Effector CD4-positive, alpha-beta T cell (primary cell): ENCODE results near the gene CHST9. TPM values are rescaled to one million over a fixed set of nuclear protein-coding genes. Genes with fewer than 3 reads are reported as not detected.
"Not testable (repeated sequence)": the region's sequence is repeated elsewhere in the genome, so short reads cannot be mapped to it uniquely, and the experiment has no call there.

Source experiments
- DNase-seq: peaks from one replicate; pipeline ENCODE4 v3.0.0-alpha.2; 2020
- total RNA-seq: gene quantifications from one replicate; lab custom pipeline; 2026; lab: John Stamatoyannopoulos, UW

CHST9 gene, protein sequence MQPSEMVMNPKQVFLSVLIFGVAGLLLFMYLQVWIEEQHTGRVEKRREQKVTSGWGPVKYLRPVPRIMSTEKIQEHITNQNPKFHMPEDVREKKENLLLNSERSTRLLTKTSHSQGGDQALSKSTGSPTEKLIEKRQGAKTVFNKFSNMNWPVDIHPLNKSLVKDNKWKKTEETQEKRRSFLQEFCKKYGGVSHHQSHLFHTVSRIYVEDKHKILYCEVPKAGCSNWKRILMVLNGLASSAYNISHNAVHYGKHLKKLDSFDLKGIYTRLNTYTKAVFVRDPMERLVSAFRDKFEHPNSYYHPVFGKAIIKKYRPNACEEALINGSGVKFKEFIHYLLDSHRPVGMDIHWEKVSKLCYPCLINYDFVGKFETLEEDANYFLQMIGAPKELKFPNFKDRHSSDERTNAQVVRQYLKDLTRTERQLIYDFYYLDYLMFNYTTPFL
- total RNA-seq = not detected

DNA sequence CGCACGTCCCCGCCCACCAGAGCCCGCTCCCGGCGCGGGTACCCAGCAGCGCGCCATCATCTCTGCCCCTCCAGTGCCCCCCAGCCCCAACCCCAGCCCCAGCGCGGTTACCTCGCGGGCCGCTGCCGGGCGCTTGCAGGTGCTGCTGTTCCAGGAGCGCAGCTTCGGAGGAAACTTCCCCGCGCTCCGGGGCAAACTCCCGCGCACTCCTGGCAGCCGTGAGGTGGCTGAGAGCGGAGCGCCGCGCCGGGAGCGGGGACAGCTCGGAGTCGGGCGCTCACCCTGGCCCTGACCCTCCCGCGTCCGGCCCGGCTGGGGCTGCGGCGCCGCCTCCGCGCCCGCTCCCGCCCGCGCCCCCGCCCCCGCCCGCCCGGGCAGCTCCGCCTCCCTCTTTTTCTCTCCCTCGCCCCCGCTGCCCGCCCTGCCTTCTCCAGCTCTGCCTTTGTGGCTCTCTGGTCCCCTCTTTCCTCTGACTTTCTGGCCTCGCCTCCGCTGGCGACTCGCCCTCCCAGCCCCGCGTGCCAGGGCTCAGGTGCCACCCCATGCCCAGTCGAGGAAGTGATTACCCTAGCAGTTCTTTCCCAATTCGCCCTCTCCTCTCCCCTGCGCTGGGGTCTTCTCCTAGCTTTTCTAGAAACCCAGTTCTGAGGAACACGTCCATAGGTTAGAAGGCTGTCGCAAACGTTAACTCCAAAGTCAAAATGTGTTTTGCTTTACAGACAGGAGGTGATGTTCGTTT lies at the start of gene CHST9:
Gene CHST9 (minus strand): TSS at position 284 of the 739 bp plus-strand sequence. CDS start 42,499 bp downstream, outside the sequence.
- no peak for DNase-seq

DNA sequence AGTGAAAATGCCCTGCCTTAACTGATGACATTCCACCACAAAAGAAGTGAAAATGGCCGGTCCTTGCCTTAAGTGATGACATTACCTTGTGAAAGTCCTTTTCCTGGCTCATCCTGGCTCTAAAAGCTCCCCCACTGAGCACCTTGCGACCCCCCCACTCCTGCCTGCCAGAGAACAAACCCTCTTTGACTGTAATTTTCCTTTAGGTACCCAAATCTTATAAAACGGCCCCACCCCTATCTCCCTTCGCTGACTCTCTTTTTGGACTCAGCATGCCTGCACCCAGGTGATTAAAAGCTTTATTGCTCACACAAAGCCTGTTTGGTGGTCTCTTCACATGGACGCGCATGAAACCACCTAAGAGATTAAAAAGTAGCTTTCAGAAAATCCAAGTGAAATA lies 47.2 kb upstream of the CHST9 start:
- DNase-seq = not testable (repeated sequence)

DNA sequence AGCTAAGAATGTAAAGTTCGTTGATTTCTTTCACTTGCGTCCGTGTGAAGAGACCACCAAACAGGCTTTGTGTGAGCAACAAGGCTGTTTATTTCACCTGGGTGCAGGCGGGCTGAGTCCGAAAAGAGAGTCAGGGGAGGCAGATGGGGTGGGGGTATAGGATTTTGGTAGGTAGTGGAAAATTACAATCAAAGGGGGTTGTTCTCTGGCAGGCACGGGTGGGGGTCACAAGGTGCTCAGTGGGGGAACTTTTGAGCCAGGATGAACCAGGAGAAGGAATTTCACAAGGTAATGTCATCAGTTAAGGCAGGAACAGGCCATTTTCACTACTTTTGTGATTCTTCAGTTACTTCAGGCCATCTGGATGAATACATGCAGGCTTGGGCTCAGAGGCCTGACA lies 46.6 kb upstream of the CHST9 start:
- DNase-seq = not testable (repeated sequence)

GRCh38 chr18:27231221-27231620 lies 46.1 kb upstream of the CHST9 start:
- DNase-seq = not testable (repeated sequence)

- no peak for DNase-seq
Observed at GRCh38 chr18:27227721-27228120, 42.6 kb upstream of the CHST9 start.

- DNase-seq = no peak
Observed at GRCh38 chr18:27226556-27227075, 41.5 kb upstream of the CHST9 start.

- DNase-seq = no peak
Observed at GRCh38 chr18:27225947-27226481, 40.9 kb upstream of the CHST9 start.

- no peak for DNase-seq
Observed at GRCh38 chr18:27223526-27224291, 38.6 kb upstream of the CHST9 start.

- DNase-seq = no peak
Observed at GRCh38 chr18:27214831-27215230, 29.7 kb upstream of the CHST9 start.

- no peak for DNase-seq
Observed at GRCh38 chr18:27213123-27213717, 28.1 kb upstream of the CHST9 start.

GRCh38 chr18:27211569-27211968 lies 26.5 kb upstream of the CHST9 start:
- DNase-seq = no peak

GRCh38 chr18:27206411-27206810 lies 21.3 kb upstream of the CHST9 start:
- DNase-seq = no peak

- DNase-seq = no peak
Observed at GRCh38 chr18:27202741-27203140, 17.6 kb upstream of the CHST9 start.

- DNase-seq = no peak
Observed at GRCh38 chr18:27198036-27198435, 12.9 kb upstream of the CHST9 start.

DNA sequence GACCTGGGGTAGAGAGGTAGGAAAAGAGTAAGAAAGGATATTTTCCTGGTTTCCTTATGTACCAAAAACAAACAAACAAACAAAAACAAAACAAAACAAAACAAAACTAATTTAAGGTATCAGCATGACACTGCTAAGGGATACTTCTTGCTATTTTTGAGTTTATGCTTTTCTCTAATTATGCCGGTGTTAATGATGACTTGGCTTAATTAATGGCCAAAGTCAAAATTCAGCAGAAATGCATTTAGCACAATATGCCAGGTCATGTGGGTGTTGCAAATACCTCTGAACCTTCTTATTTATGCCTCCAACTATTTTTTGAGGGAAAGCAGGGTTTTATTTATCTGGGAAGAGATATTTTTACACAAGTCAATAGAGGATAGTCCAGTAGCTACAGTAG lies 3.2 kb upstream of the CHST9 start:
- DNase-seq = no peak

- no peak for DNase-seq
Observed at GRCh38 chr18:27185897-27186296, 789 bp upstream of the CHST9 start.

DNA sequence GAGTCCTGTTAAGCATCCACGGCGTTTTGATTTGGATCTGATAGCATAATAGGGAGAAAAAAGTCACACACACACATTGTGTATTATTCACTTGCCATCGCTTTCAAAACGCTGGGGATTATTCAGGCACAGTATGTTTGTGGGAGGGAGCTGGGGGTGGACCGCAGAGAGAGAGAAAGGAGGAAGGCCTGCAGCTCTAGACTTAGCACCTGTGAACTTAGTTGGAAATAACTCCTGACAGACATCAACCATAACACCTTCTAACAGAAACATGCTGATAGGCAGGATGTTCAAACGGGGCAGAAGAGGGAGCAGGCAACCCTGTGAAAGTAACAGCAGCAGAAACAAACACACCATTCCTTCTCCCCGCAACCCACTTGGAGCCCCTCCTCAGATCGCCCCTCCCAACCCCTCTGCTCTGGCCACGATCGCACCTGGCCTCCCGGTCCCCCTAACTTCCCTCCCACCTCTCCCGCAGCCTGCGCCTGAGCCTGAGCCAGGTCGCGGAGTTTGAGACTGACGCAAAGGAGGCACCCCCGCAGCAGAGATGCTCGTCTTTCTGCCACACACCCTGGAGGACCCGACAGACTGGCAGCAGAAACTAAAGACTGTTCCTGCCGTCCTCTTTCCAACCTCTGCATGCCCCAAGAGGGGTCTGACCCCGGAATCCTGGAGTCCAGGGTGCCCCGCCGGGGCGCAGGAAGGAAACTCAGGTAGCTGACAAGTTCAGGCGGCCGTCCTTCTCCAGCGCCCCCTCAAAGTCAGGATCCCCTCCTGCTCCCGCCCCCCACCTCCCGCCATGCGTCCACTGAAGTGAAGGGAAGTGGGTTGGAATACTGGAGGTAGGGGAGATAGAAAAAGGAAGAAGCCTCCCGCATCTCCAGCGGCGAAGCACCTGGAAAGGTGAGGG lies 738 bp downstream of the CHST9 start:
- DNase-seq = no peak

DNA sequence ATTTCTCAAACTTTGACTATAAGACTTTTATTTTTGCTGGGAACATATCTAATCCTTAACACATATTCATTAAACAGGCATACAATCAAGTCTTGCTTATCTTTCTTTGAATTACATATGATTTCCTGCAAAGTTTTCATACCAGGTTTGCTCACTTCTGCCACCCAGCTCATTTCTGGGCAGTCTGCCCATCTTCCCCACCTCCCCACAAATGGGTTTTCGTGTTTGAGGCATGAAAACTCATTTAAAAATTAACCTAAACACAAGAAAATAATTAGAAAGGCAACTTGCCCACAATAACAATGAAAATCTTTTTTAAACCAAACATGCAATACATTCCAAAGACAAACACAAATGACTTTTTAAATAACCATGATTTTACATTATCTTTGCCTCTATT lies 3.4 kb downstream of the CHST9 start:
- no peak for DNase-seq

DNA sequence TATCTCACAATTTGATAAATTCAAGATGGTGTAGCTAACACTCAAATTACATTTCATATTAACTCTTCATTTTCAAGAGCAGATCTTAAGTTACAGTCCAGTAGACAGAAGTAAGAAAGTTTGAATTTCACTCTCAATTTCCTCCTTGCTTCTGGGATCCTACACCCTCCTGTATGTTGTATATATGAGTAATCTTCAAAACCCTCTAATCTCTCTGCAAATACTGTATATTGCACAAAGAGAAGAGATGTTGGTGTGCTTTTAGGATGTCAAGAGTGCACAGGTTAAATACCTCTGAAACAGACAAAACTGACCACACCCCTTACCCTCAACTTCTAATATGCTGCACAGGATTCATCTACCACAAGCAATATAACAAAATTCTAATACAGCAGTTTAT lies 6.7 kb downstream of the CHST9 start:
- DNase-seq = no peak

DNA sequence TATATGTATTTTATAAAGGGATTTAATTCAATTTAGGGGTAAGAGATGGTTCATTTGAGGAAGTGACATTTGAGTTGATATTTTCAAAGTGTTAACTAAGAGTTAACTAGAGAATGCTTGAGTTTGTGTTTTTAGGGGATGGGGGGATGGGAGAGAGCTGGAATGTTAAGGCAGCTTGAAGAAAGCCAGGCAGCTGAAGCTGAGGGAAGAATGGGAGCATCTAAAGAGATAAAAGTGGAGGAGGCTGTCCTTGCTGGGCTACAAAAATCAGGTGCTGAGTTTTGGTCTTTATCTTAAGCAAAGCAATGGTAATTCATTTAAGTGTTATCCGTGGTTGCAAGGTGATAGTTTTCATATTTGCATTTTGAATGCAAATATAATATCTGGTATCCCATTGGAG lies 9.2 kb downstream of the CHST9 start:
- no peak for DNase-seq

DNA sequence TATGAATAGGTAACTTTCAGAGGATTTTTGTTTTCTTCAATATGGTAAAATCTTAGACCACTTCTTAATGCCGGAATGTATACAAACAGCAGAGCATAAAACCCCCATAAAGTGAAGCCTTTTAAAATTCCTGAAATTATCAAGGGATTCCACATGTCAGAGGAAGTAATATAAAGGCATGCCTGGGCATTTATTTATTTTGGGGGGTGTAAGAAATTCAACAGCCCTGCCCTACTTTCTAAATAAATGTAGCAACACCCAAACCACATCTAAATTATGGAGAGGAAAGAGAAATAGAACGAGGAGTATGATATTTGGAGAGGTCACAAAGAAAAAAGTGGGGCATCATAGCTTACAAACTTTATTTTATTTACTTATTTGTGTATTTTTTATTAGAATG lies 9.9 kb downstream of the CHST9 start:
- DNase-seq = no peak
